Astrocyte of the spinal cord (primary cell): ENCODE results near the gene ZDHHC8.
A peak's percentile ranks its signal among the peaks of the same experiment; 100 is the strongest.

Experiments used
- DNase-seq: peaks from one replicate; pipeline ENCODE4 v3.0.0; 2011; ENCODE audit warnings: low read depth, low spot score
- H3K4me3 ChIP-seq: 2 replicates; pipeline ENCODE4 v1.5.1; 2011; ENCODE audit warnings: low read depth, mild to moderate bottlenecking, low read length, moderate library complexity
- in situ Hi-C: cut with HindIII; loops from 2 replicates; pipeline ENCODE4 v1.10.0; 2017; ENCODE audit warnings: low sequenced_read_pairs
- TF ChIP-seq, protein P1 (sequence below): IDR thresholded peaks from 2 replicates; pipeline ENCODE4 v1.5.1; 2012; ENCODE audit warnings: low read depth, mild to moderate bottlenecking, low read length, inconsistent platforms

The ZDHHC8 gene

DNA sequence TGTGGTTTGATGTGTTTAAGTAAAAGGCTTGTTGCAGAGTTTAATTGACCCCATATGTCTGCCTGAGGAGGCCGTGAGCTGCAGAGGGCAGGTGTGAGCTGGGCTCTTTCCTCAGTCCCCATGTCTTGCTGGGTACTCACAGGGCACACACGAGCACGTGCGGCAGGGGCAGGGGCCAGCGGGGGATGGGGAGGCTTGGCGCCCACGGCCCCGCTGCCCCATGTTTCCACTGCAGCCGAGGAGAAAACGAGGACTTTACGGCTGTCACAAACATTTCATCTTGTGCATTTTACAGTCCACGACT is 43.9 kb downstream of the ZDHHC8 start:
- DNase-seq, result no peak
- H3K4me3 ChIP-seq, result no peak overlapping the region
- TF ChIP-seq, protein P1, sequence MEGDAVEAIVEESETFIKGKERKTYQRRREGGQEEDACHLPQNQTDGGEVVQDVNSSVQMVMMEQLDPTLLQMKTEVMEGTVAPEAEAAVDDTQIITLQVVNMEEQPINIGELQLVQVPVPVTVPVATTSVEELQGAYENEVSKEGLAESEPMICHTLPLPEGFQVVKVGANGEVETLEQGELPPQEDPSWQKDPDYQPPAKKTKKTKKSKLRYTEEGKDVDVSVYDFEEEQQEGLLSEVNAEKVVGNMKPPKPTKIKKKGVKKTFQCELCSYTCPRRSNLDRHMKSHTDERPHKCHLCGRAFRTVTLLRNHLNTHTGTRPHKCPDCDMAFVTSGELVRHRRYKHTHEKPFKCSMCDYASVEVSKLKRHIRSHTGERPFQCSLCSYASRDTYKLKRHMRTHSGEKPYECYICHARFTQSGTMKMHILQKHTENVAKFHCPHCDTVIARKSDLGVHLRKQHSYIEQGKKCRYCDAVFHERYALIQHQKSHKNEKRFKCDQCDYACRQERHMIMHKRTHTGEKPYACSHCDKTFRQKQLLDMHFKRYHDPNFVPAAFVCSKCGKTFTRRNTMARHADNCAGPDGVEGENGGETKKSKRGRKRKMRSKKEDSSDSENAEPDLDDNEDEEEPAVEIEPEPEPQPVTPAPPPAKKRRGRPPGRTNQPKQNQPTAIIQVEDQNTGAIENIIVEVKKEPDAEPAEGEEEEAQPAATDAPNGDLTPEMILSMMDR, result peak; percentile 13
- in situ Hi-C loops, result no loop called here

DNA sequence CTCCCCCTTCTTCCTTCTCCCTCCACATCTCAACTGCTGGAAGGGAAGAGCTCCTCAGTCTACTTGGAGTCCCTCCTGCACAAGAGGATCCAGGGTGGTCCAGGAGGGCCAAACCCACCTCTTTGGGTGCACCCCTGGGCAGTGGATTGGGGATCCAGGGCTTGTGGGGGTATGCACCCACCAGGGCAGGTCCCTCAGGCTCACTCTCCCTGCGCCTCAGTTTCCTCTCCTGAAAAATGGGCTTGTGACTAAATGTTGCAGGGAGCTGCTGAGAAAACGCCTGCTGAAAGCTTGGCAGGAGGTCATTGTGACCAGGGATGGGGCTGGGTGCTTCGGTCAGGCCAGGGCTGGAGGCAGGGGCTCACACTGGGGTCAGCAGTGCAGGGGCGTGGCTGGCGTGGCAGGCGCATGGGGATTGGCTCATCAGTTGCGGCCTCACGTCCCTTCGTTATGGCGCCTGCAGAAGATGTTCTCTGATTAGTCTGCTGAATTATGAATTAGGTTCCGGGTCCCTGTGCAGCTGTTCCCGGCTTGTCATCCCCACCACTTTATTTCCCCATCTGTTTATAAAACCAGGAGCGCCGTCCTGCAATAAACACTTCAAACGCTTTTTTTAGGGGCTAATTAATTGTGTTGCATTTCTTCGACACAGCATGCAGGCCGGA is 44.9 kb downstream of the ZDHHC8 start:
- in situ Hi-C loops, result no loop called here
- no peak for DNase-seq
- H3K4me3 ChIP-seq, result no peak overlapping the region
- TF ChIP-seq, protein P1, result no peak

DNA sequence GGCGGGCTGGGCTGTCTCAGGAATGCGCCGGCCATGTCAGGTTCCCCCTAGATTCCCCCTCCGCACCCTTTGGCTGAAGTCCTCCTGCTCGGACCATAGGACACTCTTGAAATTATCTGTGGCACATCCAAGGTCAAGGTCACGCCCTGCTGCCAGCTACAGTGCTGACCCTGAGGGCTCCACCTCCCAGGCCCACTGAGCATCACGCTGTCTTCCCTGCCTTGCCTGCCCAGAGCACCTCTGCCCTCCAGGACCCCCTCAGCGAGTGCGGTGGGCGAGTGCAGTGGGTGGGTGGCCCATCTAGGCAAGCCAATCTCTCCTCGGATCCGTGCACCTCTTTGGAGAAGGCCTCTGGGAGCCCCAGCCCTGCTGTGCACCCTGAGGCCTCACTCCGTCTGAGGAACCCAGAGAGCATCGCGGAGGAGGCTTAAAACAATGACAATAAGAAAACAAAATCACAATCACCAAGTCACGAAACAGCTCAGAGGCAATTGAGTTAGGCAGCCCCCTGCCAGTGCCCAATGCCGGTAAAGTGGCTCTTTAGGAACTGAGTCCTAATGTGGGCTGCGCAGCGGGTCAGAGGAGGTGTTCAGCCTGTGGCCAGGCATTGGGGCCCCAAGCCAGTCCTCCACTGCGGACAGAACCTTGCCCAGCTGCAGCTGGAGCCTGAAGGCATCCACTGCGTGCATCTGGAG is 45.8 kb downstream of the ZDHHC8 start:
- TF ChIP-seq, protein P1, result no peak
- no peak for DNase-seq
- H3K4me3 ChIP-seq, result no peak overlapping the region
- in situ Hi-C loops, result no loop called here

DNA sequence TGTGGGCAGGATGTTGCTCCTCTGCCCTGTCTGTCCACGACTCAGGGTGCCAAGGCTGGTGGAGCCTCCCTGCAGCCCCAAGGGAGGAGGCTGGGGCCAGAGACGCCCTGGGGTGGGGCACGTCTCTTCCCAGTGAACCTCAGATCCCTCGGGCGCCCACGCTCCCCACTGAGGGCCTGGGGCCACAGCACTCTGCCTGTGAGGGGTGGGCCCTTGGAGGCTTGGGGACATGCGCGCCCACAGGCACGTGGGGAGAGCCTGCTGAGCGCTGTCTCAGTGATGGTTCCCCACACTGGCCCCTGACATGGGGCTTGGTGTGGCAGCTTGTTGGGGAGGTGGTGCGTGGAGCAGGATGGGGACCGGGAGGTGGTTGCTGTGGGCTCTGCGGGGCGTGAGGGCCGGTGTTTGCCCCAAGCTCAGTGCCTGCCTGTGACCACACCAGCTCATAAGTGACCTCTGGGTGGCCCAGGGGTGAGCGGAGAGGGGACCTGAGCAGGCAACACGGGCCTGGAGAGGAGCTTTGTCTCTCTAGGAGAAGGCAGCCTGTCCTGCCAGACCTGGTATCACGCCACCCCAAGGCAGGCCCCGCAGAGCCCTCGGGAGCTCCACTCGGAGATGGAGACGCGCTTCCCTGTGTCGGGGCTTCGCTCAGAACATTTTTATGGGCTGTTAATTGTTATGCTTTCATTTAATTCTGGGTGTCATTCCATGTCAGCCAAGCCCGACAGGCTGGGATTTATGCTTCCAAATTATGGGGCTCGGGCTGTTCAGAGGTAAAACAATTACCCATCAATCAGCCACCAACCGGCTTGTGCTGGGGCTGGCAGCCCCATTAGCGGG is 46.7 kb downstream of the ZDHHC8 start:
- no peak overlapping the region for H3K4me3 ChIP-seq
- TF ChIP-seq, protein P1, result no peak
- in situ Hi-C loops, result no loop called here
- DNase-seq, result no peak

DNA sequence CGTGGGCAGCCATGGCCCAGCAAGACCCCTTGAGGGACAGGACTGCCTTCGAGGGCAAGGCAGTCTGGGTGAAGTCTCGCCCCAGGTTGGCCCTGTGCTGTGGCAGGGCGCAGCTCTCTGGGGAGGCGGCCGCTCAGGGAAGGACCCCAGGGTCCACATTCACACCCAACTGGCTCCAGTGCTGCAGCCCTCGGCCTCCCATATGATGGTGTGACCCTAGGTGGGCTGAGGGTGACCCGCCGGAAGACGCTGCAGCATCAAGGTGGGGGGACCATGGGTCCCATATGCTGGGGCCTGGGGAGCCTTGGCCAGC is 47.3 kb downstream of the ZDHHC8 start:
- in situ Hi-C loops, result no loop called here
- DNase-seq, result no peak
- TF ChIP-seq, protein P1, result no peak
- H3K4me3 ChIP-seq, result no peak overlapping the region

DNA sequence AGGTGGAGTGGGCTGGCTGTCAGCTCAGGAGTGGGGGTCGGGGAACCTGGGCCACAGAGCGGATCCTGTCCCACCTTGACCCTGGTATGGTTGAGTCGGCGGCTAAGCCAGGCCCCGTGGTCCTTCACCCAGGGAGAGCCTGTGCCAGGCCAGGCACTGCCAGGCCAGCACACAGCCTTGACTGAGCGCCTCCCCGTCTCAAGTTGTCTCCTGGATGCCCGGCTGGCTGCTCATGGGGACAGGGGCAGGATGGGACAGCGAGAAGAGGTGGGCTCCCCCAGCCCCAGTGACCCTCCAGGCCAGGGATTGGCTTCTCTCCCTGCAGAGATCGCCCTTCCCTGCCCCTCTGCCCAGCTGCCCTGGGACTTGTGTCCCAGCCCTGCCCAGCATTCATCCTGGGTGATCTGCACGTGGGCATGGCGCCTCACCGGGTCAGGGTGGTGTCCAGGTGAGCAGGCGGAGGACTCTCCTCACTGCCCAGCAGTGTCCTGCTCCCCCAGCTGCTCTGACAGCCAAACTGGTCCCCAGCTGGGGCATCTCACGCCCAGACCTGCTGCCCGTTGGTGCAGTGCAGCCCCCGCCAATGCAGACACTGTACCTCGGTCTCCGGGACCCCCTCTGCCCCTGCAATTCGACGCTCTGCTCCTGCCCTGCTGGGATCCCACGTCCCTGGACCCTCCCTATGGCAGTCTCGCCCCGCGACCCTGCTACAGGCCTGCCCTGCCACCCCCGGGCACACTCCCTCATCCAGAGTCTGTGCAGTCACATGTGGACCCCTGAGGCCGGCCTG is 48.0 kb downstream of the ZDHHC8 start:
- no peak for DNase-seq
- TF ChIP-seq, protein P1, result no peak
- no peak overlapping the region for H3K4me3 ChIP-seq
- in situ Hi-C loops, result no loop called here
